IMR-90 (cell line): ENCODE data around the gene PSTK. TPM values are rescaled to one million over a fixed set of nuclear protein-coding genes. Genes with fewer than 3 reads are reported as not detected.

Experiments
- ATAC-seq: fragments of 200-7000 bp; cut with Tn5 transposase; 2 replicates; pipeline ENCODE4 v1.9.1; 2020; ENCODE audit warnings: low read depth, mild to moderate bottlenecking, moderate library complexity
- BruUV-seq: library from RNA; stranded (reverse); fragments of 400-500 nt; replicated peaks from 2 replicates; lab custom pipeline; 2021; lab: Mats Ljungman, UMichigan
- CTCF ChIA-PET: fragments of 300-600 bp; formaldehyde crosslinking; extraction: SDS; loops from one replicate; lab custom pipeline; 2021; ENCODE audit warnings: antibody characterized with exemption; lab: Yijun Ruan, JAX
- POLR2A ChIA-PET: fragments of 300-600 bp; sonication (Branson Sonifier 250); formaldehyde crosslinking; loops from one replicate; lab custom pipeline; 2022; ENCODE audit warnings: antibody characterized with exemption; ENCODE audit not compliant: unreplicated experiment; lab: Charles Lee
- DNase-seq: peaks from one replicate; pipeline ENCODE4 v3.0.0; 2013
- H2AFZ ChIP-seq: replicated peaks from 2 replicates; pipeline ENCODE3; 2013; ENCODE audit warnings: low read length, mild to moderate bottlenecking; ENCODE audit not compliant: poor library complexity
- H2AK5ac ChIP-seq: 2 replicates; pipeline ENCODE4 v1.6.1; 2013; ENCODE audit warnings: low read depth, low read length, inconsistent platforms
- H2AK9ac ChIP-seq: replicated peaks from 2 replicates; pipeline ENCODE3; 2013; ENCODE audit warnings: mild to moderate bottlenecking, low read depth, low read length, moderate library complexity; ENCODE audit not compliant: poor library complexity
- H2BK120ac ChIP-seq: 2 replicates; pipeline ENCODE4 v1.6.1; 2013; ENCODE audit warnings: low read depth, low read length, inconsistent platforms
- H2BK15ac ChIP-seq: 3 replicates; pipeline ENCODE4 v1.6.1; 2013; ENCODE audit warnings: low read depth, low read length, inconsistent platforms
- H2BK20ac ChIP-seq: 2 replicates; pipeline ENCODE4 v1.6.1; 2013; ENCODE audit warnings: low read depth, mild to moderate bottlenecking, inconsistent platforms, low read length, moderate library complexity
- H2BK5ac ChIP-seq: 2 replicates; pipeline ENCODE4 v1.6.1; 2013; ENCODE audit warnings: mild to moderate bottlenecking, low read depth, low read length, inconsistent platforms; ENCODE audit not compliant: poor library complexity, severe bottlenecking
- H3K14ac ChIP-seq: replicated peaks from 2 replicates; pipeline ENCODE4 v1.6.1; 2013; ENCODE audit warnings: low read depth, low read length, inconsistent platforms
- H3K18ac ChIP-seq: 2 replicates; pipeline ENCODE4 v1.6.1; 2013; ENCODE audit warnings: low read depth, low read length, control low read depth
- H3K23ac ChIP-seq: 2 replicates; pipeline ENCODE4 v1.6.1; 2013; ENCODE audit warnings: low read depth, low read length, inconsistent platforms
- H3K27ac ChIP-seq: 2 replicates; pipeline ENCODE4 v1.5.1; 2013; ENCODE audit warnings: mild to moderate bottlenecking, control low read depth, low read length; ENCODE audit not compliant: insufficient read depth
- H3K27me3 ChIP-seq: 2 replicates; pipeline ENCODE4 v1.6.1; 2013; ENCODE audit warnings: low read length; ENCODE audit not compliant: control insufficient read depth, insufficient read depth
- H3K36me3 ChIP-seq: 2 replicates; pipeline ENCODE4 v1.6.1; 2013; ENCODE audit warnings: low read length, mixed read lengths; ENCODE audit not compliant: control insufficient read depth, insufficient read depth
- H3K4ac ChIP-seq: 2 replicates; pipeline ENCODE4 v1.6.1; 2013; ENCODE audit warnings: low read depth, low read length, inconsistent platforms
- H3K4me1 ChIP-seq: 2 replicates; pipeline ENCODE4 v1.6.1; 2013; ENCODE audit warnings: low read length, mixed read lengths; ENCODE audit not compliant: control insufficient read depth, insufficient read depth
- H3K4me2 ChIP-seq: 2 replicates; pipeline ENCODE4 v1.6.1; 2013; ENCODE audit warnings: low read depth, mild to moderate bottlenecking, control low read depth, low read length, moderate library complexity
- H3K4me3 ChIP-seq: 2 replicates; pipeline ENCODE4 v1.5.1; 2013; ENCODE audit warnings: low read depth, mild to moderate bottlenecking, control low read depth, low read length, moderate library complexity; ENCODE audit not compliant: insufficient read depth
- H3K56ac ChIP-seq: 2 replicates; pipeline ENCODE4 v1.6.1; 2013; ENCODE audit warnings: low read length, inconsistent platforms; ENCODE audit not compliant: insufficient read depth; ENCODE audit errors: extremely low read depth
- H3K79me1 ChIP-seq, 2 experiments: 2 replicates each; pipeline ENCODE4 v1.6.1; 2013; ENCODE audit warnings: low read length in 2 of 2, inconsistent platforms in 1 of 2, low read depth in 1 of 2
- H3K9ac ChIP-seq: 2 replicates; pipeline ENCODE4 v1.6.1; 2013; ENCODE audit warnings: low read depth, low read length, control low read depth
- H3K9me1 ChIP-seq: 2 replicates; pipeline ENCODE4 v1.6.1; 2013; ENCODE audit warnings: low read length, inconsistent platforms; ENCODE audit not compliant: insufficient read depth
- H3K9me3 ChIP-seq: 2 replicates; pipeline ENCODE4 v1.6.1; 2013; ENCODE audit warnings: low read length; ENCODE audit not compliant: control insufficient read depth, insufficient read depth
- H4K20me1 ChIP-seq: 2 replicates; pipeline ENCODE4 v1.6.1; 2013; ENCODE audit warnings: low read length, inconsistent platforms; ENCODE audit not compliant: insufficient read depth
- H4K5ac ChIP-seq: 2 replicates; pipeline ENCODE4 v1.6.1; 2013; ENCODE audit warnings: mild to moderate bottlenecking, low read depth, low read length, control low read depth
- H4K8ac ChIP-seq, 2 experiments: 2 replicates each; pipeline ENCODE4 v1.6.1; 2013; ENCODE audit warnings: low read depth in 2 of 2, low read length in 2 of 2, control low read depth in 1 of 2, inconsistent platforms in 1 of 2
- H4K91ac ChIP-seq: 2 replicates; pipeline ENCODE4 v1.6.1; 2013; ENCODE audit warnings: low read depth, low read length, inconsistent platforms; ENCODE audit not compliant: insufficient read depth
- BHLHE40 ChIP-seq: fragments of 150-350 bp; IDR thresholded peaks from 2 replicates; pipeline ENCODE4 v1.6.1; 2016; ENCODE audit warnings: mild to moderate bottlenecking, low read depth, low read length
- CEBPB ChIP-seq: IDR thresholded peaks from 2 replicates; pipeline ENCODE4 v1.6.1; 2012; ENCODE audit warnings: low read depth, low read length, improper control_type of control experiment
- CTCF ChIP-seq: conservative IDR thresholded peaks from 2 replicates; pipeline ENCODE4 v1.5.1; 2012; ENCODE audit warnings: mild to moderate bottlenecking, low read depth, low read length, improper control_type of control experiment
- ELK1 ChIP-seq: fragments of 150-350 bp; IDR thresholded peaks from 2 replicates; pipeline ENCODE4 v1.6.1; 2016; ENCODE audit warnings: low read depth, mild to moderate bottlenecking, low read length, moderate library complexity, borderline replicate concordance
- FOS ChIP-seq: fragments of 150-350 bp; IDR thresholded peaks from 2 replicates; pipeline ENCODE4 v1.6.1; 2016; ENCODE audit warnings: low read depth, low read length
- MAFK ChIP-seq: IDR thresholded peaks from 2 replicates; pipeline ENCODE4 v1.6.1; 2012; ENCODE audit warnings: low read depth, low read length, improper control_type of control experiment
- MAZ ChIP-seq: IDR thresholded peaks from 2 replicates; pipeline ENCODE4 v1.6.1; 2012; ENCODE audit warnings: low read depth, mild to moderate bottlenecking, low read length, improper control_type of control experiment, moderate library complexity, borderline replicate concordance
- NFE2L2 ChIP-seq: fragments of 150-350 bp; IDR thresholded peaks from 2 replicates; pipeline ENCODE4 v1.6.1; 2016; ENCODE audit warnings: low read depth, mild to moderate bottlenecking, low read length
- POLR2A ChIP-seq: IDR thresholded peaks from 2 replicates; pipeline ENCODE4 v1.6.1; 2012; ENCODE audit warnings: mild to moderate bottlenecking, low read depth, low read length
- RAD21 ChIP-seq: IDR thresholded peaks from 2 replicates; pipeline ENCODE4 v1.6.1; 2012; ENCODE audit warnings: low read length, improper control_type of control experiment
- RFX5 ChIP-seq: IDR thresholded peaks from 2 replicates; pipeline ENCODE4 v1.8.0; 2012; ENCODE audit warnings: low read depth, mild to moderate bottlenecking, low read length, moderate library complexity
- SMC3 ChIP-seq: fragments of 150-350 bp; IDR thresholded peaks from 2 replicates; pipeline ENCODE4 v1.6.1; 2016; ENCODE audit warnings: low read depth, mild to moderate bottlenecking, antibody characterized with exemption, low read length, moderate library complexity
- WGBS, 2 experiments: methylation state at CpG; one replicate each; pipeline versions ENCODE4 v1.1.5 to v1.1.7; 2013; ENCODE audit warnings: missing lambda C conversion rate in 2 of 2; ENCODE audit not compliant: insufficient read length in 1 of 2; ENCODE audit errors: extremely low coverage in 2 of 2; 5-methylcytosine and 5-hydroxymethylcytosine counted together
- dilution Hi-C: fragments of 300-500 bp; cut with HindIII; formaldehyde crosslinking; loops from one replicate; pipeline ENCODE4 v1.14.3; 2018; ENCODE audit warnings: low sequenced_read_pairs; ENCODE audit not compliant: unreplicated experiment
- in situ Hi-C: fragments of 300-500 bp; cut with MboI; formaldehyde crosslinking; loops from 3 replicates; pipeline ENCODE4 v1.14.3; 2019; ENCODE audit warnings: low sequenced_read_pairs, inconsistent platforms, mixed read lengths
- intact Hi-C: fragments of 100-400 bp; cut with micrococcal nuclease; formaldehyde crosslinking; loops from 2 replicates; pipeline ENCODE4 v1.10.0; 2022
- polyA plus RNA-seq, 3 experiments: library from polyadenylated mRNA; depleted of rRNA; stranded (reverse); fragments of >200 nt; gene quantifications; 2 replicates each; pipeline ENCODE4 v1.2.3, GENCODE V29; 2012; ENCODE audit warnings: low replicate concordance in 1 of 3
- total RNA-seq: library from RNA; depleted of rRNA; stranded (reverse); fragments of >200 nt; gene quantifications from 2 replicates; pipeline ENCODE4 v1.2.3, GENCODE V29; 2012

Gene PSTK
- total and polyA plus RNA-seq, 2 of the 4 experiments (the other 2 are of a cell fraction), result 4.1 to 4.2 TPM

GRCh38 chr10:123017421-123018165 is 37.4 kb downstream of the PSTK start:
- Histone ChIP-seq H2BK120ac (no peak overlapping the region), H3K23ac (no peak overlapping the region), H3K36me3 (no peaks in the 10 kb centered on the region), H2BK15ac (no peak overlapping the region), H3K18ac (no peak overlapping the region), H3K56ac (no peak overlapping the region), H3K9me3 (no peaks in the 10 kb centered on the region), H3K27me3 (no peaks in the 10 kb centered on the region), H3K27ac (no peak overlapping the region), H3K4me2 (no peak overlapping the region), H2BK20ac (no peak overlapping the region), H3K9me1 (no peaks in the 10 kb centered on the region), H4K8ac (no peak overlapping the region), H3K4me1 (no peaks in the 10 kb centered on the region), H3K9ac (no peak overlapping the region), H2AK9ac (no peak overlapping the region), H2BK5ac (no peak overlapping the region), H4K5ac (no peak overlapping the region), H2AK5ac (no peak overlapping the region), H4K91ac (no peak overlapping the region), H3K4ac (no peak overlapping the region), H3K14ac (no peak overlapping the region), H3K4me3 (no peak overlapping the region), H2AFZ (no peak overlapping the region), H4K20me1 (no peaks in the 10 kb centered on the region), H3K79me1 (no peaks in the 10 kb centered on the region)
- no peak for TF ChIP-seq ELK1
- TF ChIP-seq FOS, result no peak
- no peak for TF ChIP-seq POLR2A
- no peak for TF ChIP-seq MAZ
- TF ChIP-seq CTCF, result no peak
- TF ChIP-seq CEBPB, result no peak
- TF ChIP-seq MAFK, result no peak
- no peak for TF ChIP-seq RFX5
- no peak for TF ChIP-seq BHLHE40
- TF ChIP-seq RAD21, result no peak
- TF ChIP-seq SMC3, result no peak
- no peak for TF ChIP-seq NFE2L2
- ATAC-seq (no peak), DNase-seq (no peak)
- CTCF ChIA-PET, result no interaction called here
- no TSS peak for BruUV-seq
- in situ Hi-C loops, result no loop called here
- intact Hi-C loops, result no loop called here
- POLR2A ChIA-PET, result no interaction called here
- dilution Hi-C loops, result no loop called here
- 80% methylated on average over 1 of the region's 9 CpGs; no CpG with 5 or more reads in 1 of the 2 experiments for WGBS, 2 experiments
